ENCODE measurements around the gene MBOAT1. TPM values are rescaled to one million over a fixed set of nuclear protein-coding genes. Genes with fewer than 3 reads are reported as not detected.
"Not testable (repeated sequence)": the region's sequence is repeated elsewhere in the genome, so short reads cannot be mapped to it uniquely, and the experiment has no call there.

MBOAT1 gene
- polyA plus RNA-seq, 1 donor from 2014 or later, result not detected

- no peaks in the 10 kb centered on the region for H3K36me3 ChIP-seq (ENCODE audit: insufficient read depth, low read length)
- H3K79me2 ChIP-seq (replicated peaks; ENCODE audit: insufficient read depth, low read length), result no peaks in the 10 kb centered on the region
- no peaks in the 10 kb centered on the region for H3F3A ChIP-seq (ENCODE audit: insufficient read depth, low read length, poor library complexity, severe bottlenecking)
- no peaks in the 10 kb centered on the region for H3K27me3 ChIP-seq (ENCODE audit: insufficient read depth, low read depth, low read length)
- no peaks in the 10 kb centered on the region for H3K9me2 ChIP-seq (ENCODE audit: insufficient read depth, low read length)
- H3K9me3 ChIP-seq (ENCODE audit: low read length), result no peaks in the 10 kb centered on the region
- no peaks in the 10 kb centered on the region for H4K20me1 ChIP-seq (ENCODE audit: insufficient read depth)
- no peak overlapping the region for H3K27ac ChIP-seq (ENCODE audit: low read length)
- H3K9ac ChIP-seq (ENCODE audit: low read length), result no peak overlapping the region
- no peak overlapping the region for H3K4me3 ChIP-seq (ENCODE audit: low read length)
- H3K4me2 ChIP-seq (ENCODE audit: low read length), result no peak overlapping the region
- H2AFZ ChIP-seq (ENCODE audit: low read depth, low read length), result no peak overlapping the region
- no peak for TF ChIP-seq EZH2 (IDR thresholded peaks at IDR 0.05; ENCODE audit: borderline replicate concordance, insufficient read depth, low read length, poor library complexity, severe bottlenecking)
- TF ChIP-seq REST (IDR thresholded peaks at IDR 0.05; ENCODE audit: borderline replicate concordance), result no peak
- no peak for TF ChIP-seq CTCF (IDR thresholded peaks at IDR 0.05; ENCODE audit: poor library complexity, severe bottlenecking)
- TF ChIP-seq POLR2AphosphoS5 (IDR thresholded peaks at IDR 0.05), result no peak
- TF ChIP-seq SMC3 (conservative IDR thresholded peaks at IDR 0.05; ENCODE audit: poor library complexity), result no peak
- TF ChIP-seq EP300 (conservative IDR thresholded peaks at IDR 0.05; ENCODE audit: poor library complexity, severe bottlenecking), result no peak
- no peak for TF ChIP-seq TAF1 (IDR thresholded peaks at IDR 0.05; ENCODE audit: low read depth)
- TF ChIP-seq RAD21 (conservative IDR thresholded peaks at IDR 0.05), result no peak
- TF ChIP-seq MXI1 (conservative IDR thresholded peaks at IDR 0.05; ENCODE audit: poor library complexity, severe bottlenecking), result no peak
Observed at GRCh38 chr6:20148433-20148832, 63.8 kb downstream of the MBOAT1 start.

GRCh38 chr6:20147469-20147868 lies 64.8 kb downstream of the MBOAT1 start:
- no peaks in the 10 kb centered on the region for H3F3A ChIP-seq (ENCODE audit: insufficient read depth, low read length, poor library complexity, severe bottlenecking)
- H4K20me1 ChIP-seq (ENCODE audit: insufficient read depth), result no peaks in the 10 kb centered on the region
- H3K27ac ChIP-seq (ENCODE audit: low read length), result no peak overlapping the region
- H3K27me3 ChIP-seq (ENCODE audit: insufficient read depth, low read depth, low read length), result no peaks in the 10 kb centered on the region
- H3K36me3 ChIP-seq (ENCODE audit: insufficient read depth, low read length), result no peaks in the 10 kb centered on the region
- H3K4me2 ChIP-seq (ENCODE audit: low read length), result no peak overlapping the region
- no peak overlapping the region for H3K4me3 ChIP-seq (ENCODE audit: low read length)
- H3K9me3 ChIP-seq (ENCODE audit: low read length), result no peaks in the 10 kb centered on the region
- no peaks in the 10 kb centered on the region for H3K79me2 ChIP-seq (replicated peaks; ENCODE audit: insufficient read depth, low read length)
- H2AFZ ChIP-seq (ENCODE audit: low read depth, low read length), result no peak overlapping the region
- no peak overlapping the region for H3K9ac ChIP-seq (ENCODE audit: low read length)
- TF ChIP-seq SMC3 (conservative IDR thresholded peaks at IDR 0.05; ENCODE audit: poor library complexity) (no peak), MXI1 (conservative IDR thresholded peaks at IDR 0.05; ENCODE audit: poor library complexity, severe bottlenecking) (no peak), CTCF (IDR thresholded peaks at IDR 0.05; ENCODE audit: poor library complexity, severe bottlenecking) (no peak), EZH2 (IDR thresholded peaks at IDR 0.05; ENCODE audit: borderline replicate concordance, insufficient read depth, low read length, poor library complexity, severe bottlenecking) (no peak), RAD21 (conservative IDR thresholded peaks at IDR 0.05) (no peak), TAF1 (IDR thresholded peaks at IDR 0.05; ENCODE audit: low read depth) (no peak), REST (IDR thresholded peaks at IDR 0.05; ENCODE audit: borderline replicate concordance) (no peak), EP300 (conservative IDR thresholded peaks at IDR 0.05; ENCODE audit: poor library complexity, severe bottlenecking) (no peak), POLR2AphosphoS5 (IDR thresholded peaks at IDR 0.05) (no peak)
- no peaks in the 10 kb centered on the region for H3K9me2 ChIP-seq (ENCODE audit: insufficient read depth, low read length)

GRCh38 chr6:20146831-20147230 lies 65.4 kb downstream of the MBOAT1 start:
- not testable (repeated sequence) for H3K27ac ChIP-seq (ENCODE audit: low read length); H3K36me3 ChIP-seq (ENCODE audit: insufficient read depth, low read length); H3F3A ChIP-seq (ENCODE audit: insufficient read depth, low read length, poor library complexity, severe bottlenecking); H3K9ac ChIP-seq (ENCODE audit: low read length); H3K4me2 ChIP-seq (ENCODE audit: low read length); H2AFZ ChIP-seq (ENCODE audit: low read depth, low read length); H3K27me3 ChIP-seq (ENCODE audit: insufficient read depth, low read depth, low read length); H3K9me2 ChIP-seq (ENCODE audit: insufficient read depth, low read length); H3K79me2 ChIP-seq (replicated peaks; ENCODE audit: insufficient read depth, low read length); H3K4me3 ChIP-seq (ENCODE audit: low read length); H4K20me1 ChIP-seq (ENCODE audit: insufficient read depth); H3K9me3 ChIP-seq (ENCODE audit: low read length)
